Muscle of arm (tissue), 14 donors: Measurements from ENCODE around the gene OCLN. TPM values are rescaled to one million over a fixed set of nuclear protein-coding genes. Genes with fewer than 3 reads are reported as not detected.
"Not testable (repeated sequence)": the region's sequence is repeated elsewhere in the genome, so short reads cannot be mapped to it uniquely, and the experiment has no call there.

ENCODE experiments used
- DNase-seq: peaks from one replicate; pipeline ENCODE4 v3.0.0-alpha.2; 2013
- long read RNA-seq, 11 donors: transcript quantifications; one replicate each; lab custom pipeline, GENCODE V29; 2026
- polyA plus RNA-seq, 12 donors: library from polyadenylated mRNA; unstranded; fragments of 120-200 nt; gene quantifications; one replicate each; pipeline ENCODE4 v1.2.1, GENCODE V29; 2013; ENCODE audit not compliant: insufficient read length in 12 of 12

Gene OCLN
- 10 to 100 TPM in 1 of 12 donors, 1 to 10 TPM in 8, under 1 TPM in 2, not detected in 1; 0.67 to 17.2 (median 2.2) TPM for polyA plus RNA-seq
- long read RNA-seq, donor 1, transcript OCLN-202 (9 exons, 1,748 nt): major isoform, 7 of 17 reads
- long read RNA-seq, donor 1, partial matches to known transcripts: 7 of 17 reads
- long read RNA-seq, donor 1, other reads (novel, unspliced or antisense): 0 of 17 reads
- long read RNA-seq, donor 2, partial matches to known transcripts: 0 of 1 reads
- long read RNA-seq, donor 2, other reads (novel, unspliced or antisense): 0 of 1 reads
- long read RNA-seq, donor 3: 0 reads
- long read RNA-seq, donor 4: 0 reads
- long read RNA-seq, donor 5: 0 reads
- long read RNA-seq, donor 6: 0 reads
- long read RNA-seq, donor 7: 0 reads
- long read RNA-seq, donor 8: 0 reads
- long read RNA-seq, donor 9, full-length matches to known transcripts: 1 of 1 reads
- long read RNA-seq, donor 9, partial matches to known transcripts: 0 of 1 reads
- long read RNA-seq, donor 9, other reads (novel, unspliced or antisense): 0 of 1 reads
- long read RNA-seq, donor 10: 0 reads
- long read RNA-seq, donor 11: 0 reads

GRCh38 chr5:69492391-69492922 lies at the start of gene OCLN:
Gene OCLN (plus strand): TSS chr5:69492790. CDS start chr5:69504245, 11,455 bp downstream.
- no peak for DNase-seq

- no peak for DNase-seq
Observed at GRCh38 chr5:69444127-69444754, 48.3 kb upstream of the OCLN start.

GRCh38 chr5:69449511-69449910 lies 43.1 kb upstream of the OCLN start:
- no peak for DNase-seq

GRCh38 chr5:69450116-69450515 lies 42.5 kb upstream of the OCLN start:
- DNase-seq: no peak

DNA sequence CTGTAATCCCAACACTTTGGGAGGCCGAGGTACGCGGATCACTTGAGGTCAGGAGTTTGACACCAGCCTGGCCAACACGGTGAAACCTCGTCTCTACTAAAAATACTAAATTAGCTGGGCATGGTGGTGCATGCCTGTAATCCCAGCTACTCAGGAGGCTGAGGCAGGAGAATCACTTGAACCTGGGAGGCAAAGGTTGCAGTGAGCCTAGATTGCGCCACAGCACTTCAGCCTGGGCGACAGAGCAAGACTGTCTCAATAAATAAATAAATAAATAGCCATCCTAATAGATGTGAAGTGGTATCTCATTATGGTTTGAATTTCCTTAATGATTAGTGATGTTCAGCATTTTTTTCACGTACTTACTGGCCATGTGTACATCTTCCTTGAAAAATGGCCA lies 42.1 kb upstream of the OCLN start:
- not testable (repeated sequence) for DNase-seq

GRCh38 chr5:69451941-69452647 lies 40.5 kb upstream of the OCLN start:
- DNase-seq: no peak

GRCh38 chr5:69453487-69453886 lies 39.1 kb upstream of the OCLN start:
- DNase-seq: not testable (repeated sequence)

- DNase-seq: no peak
Observed at GRCh38 chr5:69454460-69455249, 37.9 kb upstream of the OCLN start.

- not testable (repeated sequence) for DNase-seq
Observed at GRCh38 chr5:69455428-69455988, 37.1 kb upstream of the OCLN start.

- DNase-seq: no peak
Observed at GRCh38 chr5:69462170-69462569, 30.4 kb upstream of the OCLN start.

DNA sequence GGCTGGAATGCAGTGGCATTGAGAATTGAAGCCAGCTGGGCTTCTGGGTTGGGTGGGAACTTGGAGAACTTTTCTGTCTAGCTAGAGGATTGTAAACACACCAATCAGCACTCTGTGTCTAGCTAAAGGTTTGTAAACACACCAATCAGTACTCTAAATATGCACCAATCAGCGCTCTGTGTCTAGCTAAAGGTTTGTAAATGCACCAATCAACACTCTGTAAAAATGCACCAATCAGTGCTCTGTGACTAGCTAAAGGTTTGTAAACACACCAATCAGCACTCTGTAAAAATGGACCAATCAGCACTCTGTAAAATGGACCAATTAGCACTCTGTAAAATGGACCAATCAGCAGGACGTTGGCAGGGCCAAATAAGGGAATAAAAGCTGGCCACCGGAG lies 26.2 kb upstream of the OCLN start:
- not testable (repeated sequence) for DNase-seq

DNA sequence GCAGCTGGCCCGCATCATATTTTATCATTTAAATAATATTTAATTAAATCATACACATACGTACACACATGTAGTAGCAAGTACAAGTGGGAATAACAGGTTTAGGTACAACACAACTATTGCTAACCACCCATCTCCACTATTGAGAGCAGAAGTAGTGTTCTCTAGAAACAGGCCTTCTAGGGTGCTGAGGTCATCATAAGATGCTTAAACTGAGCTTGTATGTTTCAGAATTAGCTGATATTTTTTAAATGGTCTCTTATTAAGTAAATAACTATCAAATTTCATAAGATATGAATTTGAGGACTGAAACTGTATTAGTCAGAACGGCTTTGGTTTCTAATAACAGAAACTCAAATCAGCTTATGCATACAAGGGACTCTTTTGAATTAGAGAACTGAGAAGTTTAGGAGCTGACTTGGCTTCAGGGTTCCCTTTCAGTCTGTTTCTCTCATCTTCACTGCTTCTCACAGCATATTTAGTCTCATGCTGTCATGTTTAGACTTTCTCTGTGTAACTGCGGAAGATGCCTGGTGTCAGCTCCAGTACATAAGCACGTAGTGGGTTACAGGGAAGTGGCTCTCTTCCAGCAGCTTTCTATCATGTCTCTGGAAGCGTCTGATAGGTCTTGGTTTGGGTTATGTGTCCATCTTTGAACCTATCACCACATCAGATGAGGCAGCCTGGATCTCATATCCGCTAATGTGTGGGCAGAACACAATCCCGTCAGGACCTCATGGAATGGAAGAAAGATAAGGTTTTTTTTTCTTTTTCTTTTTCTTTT lies 25.0 kb upstream of the OCLN start:
- DNase-seq: no peak

GRCh38 chr5:69468631-69469030 lies 24.0 kb upstream of the OCLN start:
- no peak for DNase-seq

GRCh38 chr5:69471516-69471915 lies 21.1 kb upstream of the OCLN start:
- not testable (repeated sequence) for DNase-seq

- DNase-seq: not testable (repeated sequence)
Observed at GRCh38 chr5:69472535-69473143, 20.0 kb upstream of the OCLN start.

GRCh38 chr5:69477170-69477569 lies 15.4 kb upstream of the OCLN start:
- no peak for DNase-seq

DNA sequence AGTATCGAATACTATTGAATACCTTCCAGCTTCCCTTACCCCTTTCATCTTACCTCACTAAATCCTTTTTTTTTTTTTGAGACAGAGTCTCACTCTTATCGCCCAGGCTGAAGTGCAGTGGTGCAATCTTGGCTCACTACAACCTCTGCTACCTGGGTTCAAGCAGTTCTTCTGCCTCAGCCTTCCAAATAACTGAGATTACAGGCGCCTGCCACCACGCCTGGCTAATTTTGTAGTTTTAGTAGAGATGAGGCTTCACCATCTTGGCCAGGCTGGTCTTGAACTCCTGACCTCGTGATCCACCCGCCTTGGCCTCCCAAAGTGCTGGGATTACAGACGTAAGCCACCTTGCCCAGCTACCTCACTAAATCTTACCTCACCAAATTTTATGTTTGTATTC lies 14.3 kb upstream of the OCLN start:
- not testable (repeated sequence) for DNase-seq

DNA sequence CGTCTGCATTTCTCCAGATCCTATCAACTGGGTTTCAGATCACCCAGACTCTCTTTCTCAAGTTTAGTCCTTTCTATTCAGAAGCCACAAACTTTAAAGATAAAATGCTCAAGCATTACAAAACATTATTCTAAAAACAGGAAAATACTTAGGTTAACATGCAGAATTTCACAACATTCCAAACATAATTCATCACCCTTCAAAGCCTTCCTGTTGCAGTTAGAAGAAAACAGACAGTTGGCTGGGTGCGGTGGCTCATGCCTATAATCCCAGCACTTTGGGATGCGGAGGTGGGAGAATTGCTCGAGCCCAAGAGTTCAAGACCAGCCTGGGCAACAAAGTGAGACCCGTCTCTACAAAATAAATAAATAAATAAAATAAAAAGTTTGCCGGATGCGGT lies 7.7 kb upstream of the OCLN start:
- DNase-seq: no peak

DNA sequence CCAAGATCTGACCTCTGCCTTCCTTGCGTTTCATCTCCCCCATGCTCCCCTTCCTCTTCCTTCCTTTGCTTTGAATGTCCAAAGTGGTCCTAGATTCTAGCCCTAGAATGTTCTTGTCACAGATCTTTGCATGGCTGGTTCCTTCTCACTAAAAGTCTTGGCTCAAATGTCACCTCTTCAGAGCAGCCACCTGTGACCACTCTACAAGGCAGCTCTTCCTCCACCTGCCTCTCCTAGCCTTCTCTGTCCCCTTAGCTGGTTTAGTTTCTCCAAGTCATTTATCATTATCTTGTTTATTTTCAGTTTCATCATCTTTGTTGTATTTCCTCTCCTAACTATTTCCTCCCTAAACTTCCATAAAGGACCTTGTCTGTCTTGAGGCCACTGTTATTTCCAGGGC lies 7.1 kb upstream of the OCLN start:
- no peak for DNase-seq

- DNase-seq: no peak
Observed at GRCh38 chr5:69489246-69489645, 3.3 kb upstream of the OCLN start.
